ENCODE data around the gene SLC44A5. TPM values are rescaled to one million over a fixed set of nuclear protein-coding genes. Genes with fewer than 3 reads are reported as not detected.
A peak's percentile ranks its signal among the peaks of the same experiment; 100 is the strongest.

Gene SLC44A5
- total RNA-seq, 1 donor from 2014 or later = 0.20 TPM

- Mint-ChIP-seq H3K4me1 (ENCODE audit: low read depth) (no peaks in the 10 kb centered on the region), H3K36me3 (ENCODE audit: low read depth) (no peaks in the 10 kb centered on the region), H3K9me3 (ENCODE audit: low read depth) (peaks cover 2% of the 10 kb centered on the region), H3K27ac (ENCODE audit: unreplicated experiment) (no peak overlapping the region), H3K4me3 (ENCODE audit: unreplicated experiment) (no peak overlapping the region), H3K27me3 (ENCODE audit: low read depth) (peaks cover 6% of the 10 kb centered on the region)
- DNase-seq (ENCODE audit: low spot score) = no peak
- TF ChIP-seq CTCF (IDR thresholded peaks at IDR 0.05) = no peak
Observed at GRCh38 chr1:75245239-75245638, 365.7 kb downstream of the SLC44A5 start.

- no peak overlapping the region for H3K4me3 Mint-ChIP-seq (ENCODE audit: unreplicated experiment)
- TF ChIP-seq CTCF (IDR thresholded peaks at IDR 0.05) = no peak
- no peaks in the 10 kb centered on the region for H3K36me3 Mint-ChIP-seq (ENCODE audit: low read depth)
- no peak overlapping the region for H3K27ac Mint-ChIP-seq (ENCODE audit: unreplicated experiment)
- no peaks in the 10 kb centered on the region for H3K4me1 Mint-ChIP-seq (ENCODE audit: low read depth)
- H3K27me3 Mint-ChIP-seq (ENCODE audit: low read depth) = peaks cover 6% of the 10 kb centered on the region
- H3K9me3 Mint-ChIP-seq (ENCODE audit: low read depth) = no peaks in the 10 kb centered on the region
- no peak for DNase-seq (ENCODE audit: low spot score)
Observed at GRCh38 chr1:75243124-75243523, 367.8 kb downstream of the SLC44A5 start.

GRCh38 chr1:75237316-75237715, 373.6 kb downstream of the SLC44A5 start:
- DNase-seq (ENCODE audit: low spot score) = no peak
- TF ChIP-seq CTCF (IDR thresholded peaks at IDR 0.05) = no peak

GRCh38 chr1:75234562-75234961, 376.4 kb downstream of the SLC44A5 start:
- no peak overlapping the region for H3K27ac Mint-ChIP-seq (ENCODE audit: unreplicated experiment)
- H3K36me3 Mint-ChIP-seq (ENCODE audit: low read depth) = no peaks in the 10 kb centered on the region
- peaks cover 1% of the 10 kb centered on the region for H3K27me3 Mint-ChIP-seq (ENCODE audit: low read depth)
- no peaks in the 10 kb centered on the region for H3K4me1 Mint-ChIP-seq (ENCODE audit: low read depth)
- TF ChIP-seq CTCF (IDR thresholded peaks at IDR 0.05) = no peak
- DNase-seq (ENCODE audit: low spot score) = no peak
- H3K9me3 Mint-ChIP-seq (ENCODE audit: low read depth) = no peaks in the 10 kb centered on the region
- H3K4me3 Mint-ChIP-seq (ENCODE audit: unreplicated experiment) = no peak overlapping the region

More at GRCh38 chr1:75237316-75237715, 373.6 kb downstream of the SLC44A5 start:
- peaks cover 1% of the 10 kb centered on the region for H3K27me3 Mint-ChIP-seq (ENCODE audit: low read depth)
- no peaks in the 10 kb centered on the region for H3K36me3 Mint-ChIP-seq (ENCODE audit: low read depth)
- H3K4me3 Mint-ChIP-seq (ENCODE audit: unreplicated experiment) = no peak overlapping the region
- H3K4me1 Mint-ChIP-seq (ENCODE audit: low read depth) = no peaks in the 10 kb centered on the region
- H3K9me3 Mint-ChIP-seq (ENCODE audit: low read depth) = no peaks in the 10 kb centered on the region
- H3K27ac Mint-ChIP-seq (ENCODE audit: unreplicated experiment) = no peak overlapping the region

- Mint-ChIP-seq H3K27me3 (ENCODE audit: low read depth) (peaks cover 1% of the 10 kb centered on the region), H3K36me3 (ENCODE audit: low read depth) (no peaks in the 10 kb centered on the region), H3K4me1 (ENCODE audit: low read depth) (no peaks in the 10 kb centered on the region), H3K27ac (ENCODE audit: unreplicated experiment) (no peak overlapping the region), H3K4me3 (ENCODE audit: unreplicated experiment) (no peak overlapping the region), H3K9me3 (ENCODE audit: low read depth) (no peaks in the 10 kb centered on the region)
- no peak for DNase-seq (ENCODE audit: low spot score)
- peak; percentile 78 for TF ChIP-seq CTCF (IDR thresholded peaks at IDR 0.05)
Observed at GRCh38 chr1:75233302-75233929, 377.5 kb downstream of the SLC44A5 start.

Measured in chondrocyte (in vitro differentiated cells).